Upper lobe of left lung (tissue), 4 donors: ENCODE measurements around the gene KRTAP10-8.

Source experiments
- EP300 ChIP-seq, 4 donors: sonication (generic); formaldehyde crosslinking; IDR thresholded peaks; one replicate each; pipeline ENCODE4 v1.5.1; 2017; ENCODE audit warnings: antibody characterized with exemption in 4 of 4, control low read depth in 2 of 4
- POLR2A ChIP-seq, 4 donors: fragments of 450-650 bp; IDR thresholded peaks; one replicate each; pipeline ENCODE4 v1.5.1; 2016 to 2017; ENCODE audit warnings: antibody characterized with exemption in 4 of 4, mild to moderate bottlenecking in 2 of 4
- POLR2AphosphoS5 ChIP-seq, 2 donors: sonication (generic); formaldehyde crosslinking; IDR thresholded peaks; one replicate each; pipeline ENCODE4 v1.5.1; 2017; ENCODE audit warnings: antibody characterized with exemption in 2 of 2
- TF ChIP-seq, protein P1 (sequence below), 6 experiments: fragments of 450-650 bp in 4 of 6; fragments of 200-600 bp in 2 of 6; sonication (generic) in 2 of 6; IDR thresholded peaks; one replicate each; pipeline ENCODE4 v1.5.1; 2016 to 2019; ENCODE audit warnings: antibody characterized with exemption in 6 of 6

DNA sequence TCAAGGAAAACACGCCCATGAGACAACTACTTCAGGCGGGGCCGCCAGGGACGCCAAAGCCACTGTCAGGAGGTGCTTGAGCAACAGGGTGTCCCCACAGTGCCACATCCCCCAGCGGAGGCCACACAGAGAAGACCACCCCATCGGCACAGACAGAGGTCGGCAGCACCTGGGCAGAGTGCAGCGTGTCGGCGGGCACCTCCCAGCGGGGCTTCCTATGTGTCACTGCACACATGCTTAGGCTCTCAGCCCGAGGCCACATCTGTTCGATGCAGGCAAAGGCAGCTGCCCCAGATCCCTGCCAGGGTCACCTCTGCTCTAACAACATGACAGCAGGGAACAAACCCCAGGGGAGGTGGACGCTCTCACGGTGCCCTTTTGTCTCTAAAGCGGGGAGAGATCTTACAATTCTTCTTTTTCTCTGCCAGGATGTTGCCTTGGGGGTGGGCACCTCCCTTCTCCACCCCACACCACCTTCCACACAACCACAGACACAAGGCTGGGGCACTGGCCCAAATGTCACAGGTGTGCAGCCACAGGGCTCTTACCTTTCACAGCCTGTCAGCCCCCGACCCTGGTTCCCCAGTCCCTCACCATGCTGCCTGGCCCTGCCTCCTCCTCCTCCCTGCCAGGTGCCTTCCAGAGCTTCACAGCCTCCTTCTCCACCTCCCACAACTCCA is 4.2 kb downstream of the KRTAP10-8 start:
- TF ChIP-seq, protein P1, sequence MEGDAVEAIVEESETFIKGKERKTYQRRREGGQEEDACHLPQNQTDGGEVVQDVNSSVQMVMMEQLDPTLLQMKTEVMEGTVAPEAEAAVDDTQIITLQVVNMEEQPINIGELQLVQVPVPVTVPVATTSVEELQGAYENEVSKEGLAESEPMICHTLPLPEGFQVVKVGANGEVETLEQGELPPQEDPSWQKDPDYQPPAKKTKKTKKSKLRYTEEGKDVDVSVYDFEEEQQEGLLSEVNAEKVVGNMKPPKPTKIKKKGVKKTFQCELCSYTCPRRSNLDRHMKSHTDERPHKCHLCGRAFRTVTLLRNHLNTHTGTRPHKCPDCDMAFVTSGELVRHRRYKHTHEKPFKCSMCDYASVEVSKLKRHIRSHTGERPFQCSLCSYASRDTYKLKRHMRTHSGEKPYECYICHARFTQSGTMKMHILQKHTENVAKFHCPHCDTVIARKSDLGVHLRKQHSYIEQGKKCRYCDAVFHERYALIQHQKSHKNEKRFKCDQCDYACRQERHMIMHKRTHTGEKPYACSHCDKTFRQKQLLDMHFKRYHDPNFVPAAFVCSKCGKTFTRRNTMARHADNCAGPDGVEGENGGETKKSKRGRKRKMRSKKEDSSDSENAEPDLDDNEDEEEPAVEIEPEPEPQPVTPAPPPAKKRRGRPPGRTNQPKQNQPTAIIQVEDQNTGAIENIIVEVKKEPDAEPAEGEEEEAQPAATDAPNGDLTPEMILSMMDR (IDR thresholded peaks at IDR 0.05) = no peak
- TF ChIP-seq EP300 (IDR thresholded peaks at IDR 0.05) (no peak), POLR2AphosphoS5 (IDR thresholded peaks at IDR 0.05) (no peak), POLR2A (IDR thresholded peaks at IDR 0.05) (no peak)
